NCI-H345 treated with DMSO at 0.1 percent for 48 hours (cell line): Measurements from ENCODE around the gene PGC.

Experiments used
- DNase-seq: peaks from one replicate; lab custom pipeline; 2025; ENCODE audit not compliant: unreplicated experiment; lab: John Stamatoyannopoulos, UW

The PGC gene

DNA sequence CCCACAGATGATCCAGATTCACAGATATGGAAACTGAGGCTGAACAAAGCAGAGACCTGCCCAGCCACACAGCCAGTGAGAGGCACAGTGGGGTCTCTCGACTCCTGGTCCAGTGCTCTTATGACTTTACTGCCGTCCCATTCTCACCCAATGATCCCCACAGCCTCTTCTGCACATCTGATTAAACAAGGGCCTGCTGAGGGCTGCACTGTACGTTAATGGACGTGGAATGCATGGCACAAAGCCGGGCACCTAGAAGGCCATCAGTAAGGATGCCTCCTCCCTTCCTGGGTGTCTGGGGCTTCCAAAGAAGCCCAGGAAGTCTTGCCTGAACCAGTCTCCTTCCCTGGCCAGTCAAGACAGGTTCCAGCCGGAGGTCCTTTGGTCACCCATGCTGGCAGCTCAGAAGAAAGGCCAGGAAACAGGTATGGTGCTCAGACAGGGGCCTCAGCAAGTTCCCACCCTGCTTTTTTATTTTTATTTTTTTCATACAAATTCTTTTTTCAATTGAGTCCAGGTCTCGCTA is 15.6 kb downstream of the PGC start:
- no peak for DNase-seq

DNA sequence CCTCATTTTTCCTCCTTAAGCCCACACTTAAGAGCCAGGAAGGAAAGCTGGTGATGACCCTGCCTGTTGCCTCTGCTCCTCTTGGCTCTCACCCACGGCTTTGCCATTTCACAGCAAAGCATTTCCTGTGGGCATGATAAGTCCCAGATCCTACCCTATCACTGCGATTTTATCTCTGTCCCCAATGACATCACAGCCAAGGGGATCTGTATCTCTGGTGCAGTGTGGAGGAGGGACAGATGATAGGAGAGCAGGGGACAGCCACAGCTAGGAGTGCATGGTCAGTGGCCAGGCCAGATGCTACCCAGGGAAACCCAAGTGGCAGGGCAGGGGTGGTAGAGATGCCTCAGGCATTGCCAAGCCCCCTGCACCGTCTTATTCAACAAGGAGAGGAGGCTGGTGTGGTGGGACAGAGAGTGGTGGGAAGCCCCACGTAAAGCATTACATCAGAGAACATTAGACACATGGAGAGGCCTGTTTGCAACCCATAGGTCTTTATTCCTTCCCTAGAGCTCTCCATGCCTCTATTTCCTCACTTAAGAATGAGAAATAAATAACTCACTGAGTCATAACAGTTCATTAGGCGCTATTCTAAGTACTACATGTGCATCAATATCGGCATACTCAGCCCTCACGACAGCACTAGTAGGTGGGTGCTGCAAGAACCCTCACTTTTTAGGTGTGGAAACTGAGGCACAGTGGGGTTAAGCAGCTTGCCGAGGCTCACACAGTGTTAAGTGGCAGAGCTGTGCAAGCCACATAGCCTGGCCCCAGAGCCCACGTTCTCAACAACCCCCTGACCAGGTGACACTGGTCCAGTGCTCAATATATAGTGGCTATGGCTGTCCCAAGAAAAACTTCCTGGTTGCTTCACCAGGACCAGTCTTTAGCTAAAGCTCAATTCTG is 16.4 kb downstream of the PGC start:
- no peak for DNase-seq

DNA sequence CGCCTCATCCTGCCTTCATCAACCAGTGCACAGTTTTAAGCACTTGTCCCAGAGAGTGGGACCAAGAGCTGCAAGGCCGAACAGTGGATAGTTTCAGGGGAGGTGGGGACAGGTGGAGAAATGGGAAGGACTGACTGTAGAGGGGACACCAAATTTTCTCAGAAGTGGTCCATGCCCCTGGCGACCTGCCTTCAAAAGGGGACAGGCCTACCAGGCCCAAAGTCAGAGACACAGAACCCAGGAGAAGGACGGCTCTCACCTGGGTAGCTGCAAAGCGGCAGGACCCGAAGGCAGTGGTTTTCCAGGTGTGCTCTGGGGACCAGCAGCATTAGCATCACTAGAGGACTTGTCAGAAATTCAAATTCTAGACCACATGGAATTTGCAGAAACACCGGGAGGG is 17.6 kb downstream of the PGC start:
- DNase-seq: no peak

- no peak for DNase-seq
Measured at GRCh38 chr6:41728954-41729353, 18.2 kb downstream of the PGC start.

- peak; percentile 79 for DNase-seq
Measured at GRCh38 chr6:41728073-41728936, 18.9 kb downstream of the PGC start.

DNA sequence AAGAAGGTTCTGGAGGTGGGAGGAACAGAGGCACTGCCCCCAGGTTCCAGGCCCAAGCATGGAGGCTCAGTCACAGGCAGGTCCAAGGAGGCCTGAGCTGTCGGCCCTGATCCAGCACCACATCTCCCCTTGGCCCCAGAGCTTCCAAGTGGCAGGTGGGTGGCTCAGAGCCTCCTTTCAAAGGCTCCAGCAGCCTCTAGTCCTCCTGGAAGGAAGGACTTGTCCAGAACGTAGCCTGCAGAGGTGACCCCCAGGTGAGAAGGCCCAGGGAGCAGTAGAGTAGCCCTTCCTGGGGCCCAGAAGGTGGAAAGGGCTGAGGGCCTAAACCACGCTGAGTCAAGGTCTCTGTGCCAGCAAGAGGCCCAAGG is 19.5 kb downstream of the PGC start:
- no peak for DNase-seq

- no peak for DNase-seq
Measured at GRCh38 chr6:41726876-41727275, 20.3 kb downstream of the PGC start.

DNA sequence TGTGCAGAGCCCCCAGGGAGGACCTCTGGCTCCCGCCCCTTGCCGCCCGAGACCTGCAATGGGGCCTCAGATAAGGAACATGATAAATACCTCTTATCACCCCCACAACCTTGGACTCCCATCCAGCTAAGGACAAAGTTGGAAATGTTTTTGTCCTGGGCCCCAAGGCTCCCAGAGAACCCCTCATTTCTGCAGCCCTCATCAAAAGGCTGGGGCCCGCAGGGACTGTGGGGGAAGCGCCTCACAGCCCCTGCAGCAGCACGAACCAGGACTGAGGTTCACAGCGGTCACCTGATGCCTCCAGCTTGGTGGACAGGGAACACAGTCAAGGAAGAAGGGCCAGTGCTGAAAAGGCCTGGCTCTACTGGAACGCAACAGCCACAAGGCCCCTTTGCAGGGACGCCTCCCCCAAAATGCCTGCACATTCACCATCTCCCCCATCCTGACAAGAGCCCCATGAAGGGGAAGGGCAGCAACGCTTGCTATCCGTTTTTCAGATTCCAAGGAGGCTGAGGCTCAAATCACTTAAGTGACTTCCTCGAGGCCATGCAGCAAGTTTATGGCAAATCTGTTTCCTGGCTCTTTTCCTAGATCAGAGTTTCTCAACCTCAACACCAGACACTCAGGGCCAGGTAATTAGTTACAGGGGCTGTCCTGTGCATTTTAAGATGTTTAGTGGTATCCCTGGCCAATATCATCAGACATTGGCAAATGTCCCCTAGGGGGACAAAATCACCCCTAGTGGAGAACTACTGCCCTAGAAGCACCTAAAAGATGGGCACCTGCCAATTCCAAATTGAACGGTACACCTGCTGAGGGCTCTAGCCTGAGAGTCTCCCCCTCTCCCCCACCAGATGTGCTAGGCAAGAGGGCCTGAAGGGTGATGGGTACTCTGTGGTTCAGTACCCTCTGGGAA is 22.4 kb downstream of the PGC start:
- DNase-seq: no peak

GRCh38 chr6:41724228-41724580 is 23.0 kb downstream of the PGC start:
- no peak for DNase-seq

DNA sequence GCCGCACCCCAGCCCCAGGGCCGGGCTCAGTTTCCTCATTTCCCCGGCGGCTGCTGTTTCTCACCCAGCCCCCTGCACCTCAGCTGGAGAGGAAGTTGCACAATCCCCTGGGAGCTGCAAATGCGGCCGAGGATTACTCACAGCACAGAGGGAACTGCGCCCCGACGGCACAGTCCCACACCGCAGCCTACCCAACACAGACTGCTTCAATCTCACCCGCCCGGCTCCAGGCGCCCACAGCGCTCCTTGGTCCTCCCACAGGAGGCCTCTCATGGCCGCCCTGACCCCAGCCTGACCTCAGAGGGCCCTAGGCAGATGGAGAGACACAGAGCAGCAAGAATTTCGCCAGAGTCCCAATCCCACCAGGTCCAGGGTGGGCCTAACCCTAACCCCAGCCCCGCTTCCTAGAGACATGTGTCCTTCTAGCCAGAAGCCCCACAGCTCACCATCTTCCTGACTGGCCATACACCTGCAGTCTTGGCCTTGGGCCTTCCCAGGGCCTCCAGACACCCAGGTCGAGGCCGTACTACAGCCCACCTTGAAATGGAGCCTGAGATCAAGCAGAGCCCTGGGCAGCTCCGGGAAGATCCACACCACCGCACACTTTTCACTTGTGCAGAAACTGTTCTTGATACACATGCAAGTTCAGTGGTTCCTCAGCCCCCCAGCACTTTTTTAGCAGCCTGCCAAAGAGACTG is 23.5 kb downstream of the PGC start:
- DNase-seq: no peak

- DNase-seq: no peak
Measured at GRCh38 chr6:41722969-41723529, 24.1 kb downstream of the PGC start.

DNA sequence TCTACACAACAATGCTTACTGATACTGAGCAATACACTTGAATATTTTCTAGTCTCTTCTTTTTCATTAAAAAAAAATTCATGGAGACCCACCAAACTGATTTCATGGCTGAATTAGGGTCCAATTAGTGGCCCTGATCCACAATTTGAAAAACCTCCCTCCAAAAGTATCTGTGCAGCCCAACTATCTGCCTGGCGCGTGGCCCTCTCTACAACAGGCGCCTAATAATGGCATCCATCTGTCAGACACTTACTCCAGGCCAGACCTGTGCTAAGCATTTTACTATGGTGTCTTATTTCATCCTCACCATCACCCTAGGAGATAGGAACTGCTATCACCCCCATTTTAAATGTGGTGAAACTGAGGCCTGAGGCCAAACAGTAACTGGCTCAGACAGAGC is 25.8 kb downstream of the PGC start:
- DNase-seq: no peak

DNA sequence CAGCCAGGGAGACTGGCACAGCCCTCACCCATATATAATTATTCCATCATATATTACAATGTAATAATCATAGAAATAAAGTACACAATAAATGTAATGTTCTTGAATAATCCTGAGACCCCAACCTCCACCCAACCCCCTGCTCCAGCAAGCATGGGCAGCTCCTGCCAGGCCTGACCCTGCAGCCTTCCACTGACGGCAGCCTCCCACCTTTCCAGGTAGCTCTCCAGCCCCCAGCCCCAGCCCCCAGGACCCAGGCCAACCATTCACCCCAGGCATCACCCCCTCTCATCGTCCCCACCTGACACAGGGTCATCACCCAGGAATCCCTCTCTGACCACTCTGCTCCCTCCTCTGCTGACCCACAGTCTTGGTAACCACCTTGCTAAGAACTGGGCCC is 26.4 kb downstream of the PGC start:
- DNase-seq: no peak

GRCh38 chr6:41720262-41720620 is 27.0 kb downstream of the PGC start:
- DNase-seq: no peak

DNA sequence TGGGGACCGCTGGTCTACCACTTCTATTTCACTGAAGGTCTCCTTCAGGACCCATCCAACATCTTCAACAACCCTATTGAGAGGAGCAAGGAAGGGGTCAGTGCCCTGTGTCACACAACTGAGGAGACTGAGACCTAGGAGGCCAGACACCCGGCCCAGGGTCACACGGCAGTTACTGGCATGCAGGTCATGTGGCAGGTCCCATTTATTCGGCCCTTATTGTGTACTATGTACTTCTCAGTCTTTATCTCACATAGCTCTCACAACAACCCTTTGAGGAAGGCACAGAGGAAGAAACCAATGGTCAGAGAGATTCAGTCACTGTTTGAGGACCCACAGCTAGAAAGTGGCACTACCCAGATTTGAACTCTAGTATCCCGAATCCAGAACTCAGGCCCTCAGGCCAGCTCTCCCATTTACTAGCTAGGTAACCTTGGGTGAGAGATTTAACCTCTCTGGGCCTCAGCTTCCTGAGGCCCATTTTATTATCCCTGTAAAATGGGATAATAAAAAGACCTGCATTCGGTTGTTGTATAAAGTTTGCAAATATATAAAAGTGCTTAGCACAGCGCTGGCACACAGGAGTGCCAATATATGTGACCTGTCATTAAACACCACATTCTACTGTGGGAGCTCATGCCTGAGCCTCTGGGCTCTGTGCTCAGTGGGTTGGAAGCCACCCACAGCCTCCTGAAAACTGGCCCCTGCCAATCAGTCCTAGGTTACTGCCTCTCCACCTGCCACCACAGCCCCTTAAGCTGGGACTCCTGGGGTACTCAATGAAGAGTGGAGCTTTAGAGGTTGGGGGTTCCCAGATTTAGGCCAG is 27.5 kb downstream of the PGC start:
- no peak for DNase-seq

DNA sequence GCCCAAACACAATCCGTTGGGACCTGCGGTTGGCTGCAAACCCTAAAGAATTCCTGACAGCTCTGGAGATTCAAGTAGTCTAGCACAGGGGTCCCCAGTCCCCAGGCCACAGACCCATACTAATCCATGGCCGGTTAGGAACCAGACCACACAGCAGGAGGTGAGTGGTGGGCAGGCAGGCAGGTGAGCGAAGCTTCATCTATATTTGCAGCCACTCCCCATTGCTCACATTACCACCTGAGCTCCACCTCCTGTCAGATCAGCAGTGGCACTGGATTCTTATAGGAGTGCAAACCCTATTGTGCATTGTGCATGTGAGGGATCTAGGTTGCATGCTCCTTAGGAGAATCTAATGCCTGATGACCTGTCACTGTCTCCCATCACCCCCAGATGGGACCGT is 28.4 kb downstream of the PGC start:
- DNase-seq: no peak

DNA sequence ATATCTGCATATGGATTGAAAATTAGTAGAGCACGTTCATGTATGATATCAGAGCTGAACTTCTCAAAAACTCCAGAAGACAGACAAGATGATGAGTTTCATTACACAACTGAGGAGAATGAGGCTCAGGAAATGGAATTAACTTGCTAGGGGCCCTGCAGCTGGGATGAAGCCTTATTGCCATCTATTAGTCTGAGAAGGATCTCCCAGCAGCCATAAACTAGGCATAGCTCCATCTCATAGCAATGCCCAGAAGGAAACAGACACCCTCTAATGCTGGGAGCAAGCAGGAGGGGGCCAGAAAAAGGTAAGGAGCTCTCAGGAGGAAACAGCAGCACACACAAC is 29.8 kb downstream of the PGC start:
- no peak for DNase-seq

GRCh38 chr6:41716516-41717391 is 30.4 kb downstream of the PGC start:
- no peak for DNase-seq
